Epithelial cell of esophagus (primary cell): ENCODE results near the gene ITGB2.
"Not testable (repeated sequence)": the region's sequence is repeated elsewhere in the genome, so short reads cannot be mapped to it uniquely, and the experiment has no call there.

Experiments used
- DNase-seq: peaks from one replicate; pipeline ENCODE4 v3.0.0; 2010; ENCODE audit warnings: low read depth
- H3K4me3 ChIP-seq: 2 replicates; pipeline ENCODE4 v1.5.1; 2011; ENCODE audit warnings: mild to moderate bottlenecking, low read length, control low read depth
- CTCF ChIP-seq: IDR thresholded peaks from 2 replicates; pipeline ENCODE4 v1.5.1; 2011; ENCODE audit warnings: low read depth, mild to moderate bottlenecking, low read length, control low read depth, inconsistent platforms; ENCODE audit not compliant: insufficient read depth; ENCODE audit errors: missing control alignments

ITGB2 gene

GRCh38 chr21:44880405-44881197 lies 40.1 kb downstream of the ITGB2 start:
- peak; percentile 25 for DNase-seq
- H3K4me3 ChIP-seq: no peak overlapping the region
- TF ChIP-seq CTCF: no peak

GRCh38 chr21:44879238-44879637 lies 41.5 kb downstream of the ITGB2 start:
- H3K4me3 ChIP-seq: not testable (repeated sequence)

GRCh38 chr21:44878053-44878982 lies 42.4 kb downstream of the ITGB2 start:
- DNase-seq: peak; percentile 89
- TF ChIP-seq CTCF: no peak
- H3K4me3 ChIP-seq: no peak overlapping the region

More at GRCh38 chr21:44879238-44879637, 41.5 kb downstream of the ITGB2 start:
- DNase-seq: not testable (repeated sequence)

- DNase-seq: no peak
- no peak for TF ChIP-seq CTCF
- H3K4me3 ChIP-seq: no peak overlapping the region
These were observed 43.7 kb downstream of the ITGB2 start for GRCh38 chr21:44876849-44877575.

- peak; percentile 40 for TF ChIP-seq CTCF
- peak; percentile 77 for DNase-seq
- H3K4me3 ChIP-seq: peak overlapping the region; percentile 43
These were observed 45.4 kb downstream of the ITGB2 start for GRCh38 chr21:44875316-44875700.

- peak; percentile 21 for DNase-seq
- TF ChIP-seq CTCF: no peak
- H3K4me3 ChIP-seq: peak overlapping the region; percentile 43
These were observed 46.0 kb downstream of the ITGB2 start for GRCh38 chr21:44874497-44875315.
